ENCODE data around the gene NOP14.
"Not testable (repeated sequence)": the region's sequence is repeated elsewhere in the genome, so short reads cannot be mapped to it uniquely, and the experiment has no call there.

DNA sequence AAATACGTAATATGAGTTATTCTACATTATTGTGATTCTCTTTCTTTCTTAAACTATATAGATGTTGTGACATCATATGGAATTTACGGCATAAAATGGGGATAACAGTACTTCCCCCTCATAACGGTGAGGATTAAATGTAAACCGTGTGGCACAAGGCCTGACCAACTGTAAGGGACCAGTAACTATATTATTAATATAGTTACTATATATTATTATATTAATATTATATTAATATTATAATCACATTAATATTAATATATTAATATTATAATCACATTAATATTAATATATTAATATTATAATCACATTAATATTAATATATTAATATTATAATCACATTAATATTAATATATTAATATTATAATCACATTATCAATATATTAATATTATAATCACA is 2.8 kb downstream of the NOP14 start:
- TF ChIP-seq CTCF, POLR2A (IDR thresholded peaks at IDR 0.05): not testable (repeated sequence)
